ENCODE data around the gene ADAT3.

GRCh38 chr19:1938071-1938470 lies 32.9 kb downstream of the ADAT3 start:
- TF ChIP-seq CTCF (IDR thresholded peaks at IDR 0.05) (no peak), POLR2A (IDR thresholded peaks at IDR 0.05) (no peak)
